Small intestine (tissue), 7 donors: ENCODE measurements around the gene LIMCH1. TPM values are rescaled to one million over a fixed set of nuclear protein-coding genes. Genes with fewer than 3 reads are reported as not detected.
"Not testable (repeated sequence)": the region's sequence is repeated elsewhere in the genome, so short reads cannot be mapped to it uniquely, and the experiment has no call there.

ENCODE experiments used
- DNase-seq, 2 donors: peaks; one replicate each; pipeline versions ENCODE4 v3.0.0 to v3.0.0-alpha.2; 2013
- FAIRE-seq: peaks from 2 replicates; lab custom pipeline; 2012; peaks lifted over from hg19 to GRCh38; lab: Jason Lieb, UNC
- H3K27ac ChIP-seq, 3 donors: one replicate each; pipeline ENCODE4 v1.5.1; 2013; ENCODE audit warnings: low read length in 2 of 3, mild to moderate bottlenecking in 2 of 3, control low read depth in 1 of 3, inconsistent platforms in 1 of 3, low read depth in 1 of 3, moderate library complexity in 1 of 3
- H3K27me3 ChIP-seq, 3 donors: one replicate each; pipeline ENCODE4 v1.6.1; 2013; ENCODE audit warnings: low read length in 3 of 3, inconsistent platforms in 1 of 3; ENCODE audit not compliant: control insufficient read depth in 3 of 3, insufficient read depth in 3 of 3
- H3K36me3 ChIP-seq, 3 donors: one replicate each; pipeline ENCODE4 v1.6.1; 2013; ENCODE audit warnings: low read length in 3 of 3, inconsistent platforms in 1 of 3, low read depth in 1 of 3, mild to moderate bottlenecking in 1 of 3, moderate library complexity in 1 of 3; ENCODE audit not compliant: control insufficient read depth in 3 of 3, insufficient read depth in 2 of 3
- H3K4me1 ChIP-seq, 3 donors: one replicate each; pipeline ENCODE4 v1.6.1; 2013; ENCODE audit warnings: low read length in 2 of 3, inconsistent platforms in 1 of 3, low read depth in 1 of 3, mild to moderate bottlenecking in 1 of 3, moderate library complexity in 1 of 3; ENCODE audit not compliant: control insufficient read depth in 3 of 3, insufficient read depth in 2 of 3
- H3K4me3 ChIP-seq, 3 donors: one replicate each; pipeline ENCODE4 v1.5.1; 2013; ENCODE audit warnings: low read length in 3 of 3, control low read depth in 1 of 3, inconsistent platforms in 1 of 3, low read depth in 1 of 3, mild to moderate bottlenecking in 1 of 3, moderate library complexity in 1 of 3
- H3K9me3 ChIP-seq, 2 donors: one replicate each; pipeline ENCODE4 v1.6.1; 2013; ENCODE audit warnings: low read depth in 1 of 2, low read length in 1 of 2; ENCODE audit not compliant: control insufficient read depth in 2 of 2, insufficient read depth in 1 of 2
- WGBS, 3 donors: extraction: QIAGEN DNeasy Blood & Tissue Kit; methylation state at CpG; one replicate each; pipeline ENCODE4 v1.1.7; 2013; 5-methylcytosine and 5-hydroxymethylcytosine counted together
- polyA plus RNA-seq, 4 donors: library from polyadenylated mRNA; stranded (reverse) in 3 of 4; unstranded in 1 of 4; fragments of 200-250 nt in 3 of 4; fragments of 120-200 nt in 1 of 4; gene quantifications; one replicate each; pipeline versions ENCODE4 v1.2.1 to v1.2.3, GENCODE V29; 2013
- donor health status: healthy with polysubstance abuse.
- donor health status: control.
- donor health status: control.
- donor health status: Bipolar disorder and iron deficiency.
- donor health status: healthy.

Gene LIMCH1
- polyA plus RNA-seq, 4 donors = 1.6 to 10.8 (median 4.1) TPM

- not testable (repeated sequence) for FAIRE-seq, H3K27me3 ChIP-seq, DNase-seq, H3K27ac ChIP-seq, H3K36me3 ChIP-seq, H3K9me3 ChIP-seq, H3K4me3 ChIP-seq, H3K4me1 ChIP-seq
Observed at GRCh38 chr4:41651150-41651549, 113.2 kb downstream of the LIMCH1 start.

GRCh38 chr4:41652971-41653370, 115.0 kb downstream of the LIMCH1 start:
- Histone ChIP-seq H3K36me3 (peaks cover 0 to 2% (median 0%) of the 10 kb centered on the region in 3 donors), H3K27ac (no peak overlapping the region), H3K27me3 (peaks cover 0 to 6% (median 0%) of the 10 kb centered on the region in 3 donors), H3K9me3 (no peaks in the 10 kb centered on the region), H3K4me1 (no peaks in the 10 kb centered on the region), H3K4me3 (no peak overlapping the region)
- WGBS, 3 donors = 82 to 94% (median 86%) methylated on average over 1 of the region's 1 CpG
- DNase-seq (no peak), FAIRE-seq (no peak)

- DNase-seq (no peak), FAIRE-seq (no peak)
- WGBS, 3 donors = 93 to 95% (median 95%) methylated on average over 6 of the region's 6 CpGs
- Histone ChIP-seq H3K9me3 (no peaks in the 10 kb centered on the region), H3K27me3 (peaks cover 0 to 6% (median 0%) of the 10 kb centered on the region in 3 donors), H3K36me3 (peaks cover 0 to 2% (median 0%) of the 10 kb centered on the region in 3 donors), H3K4me3 (no peak overlapping the region), H3K4me1 (no peaks in the 10 kb centered on the region), H3K27ac (no peak overlapping the region)
Observed at GRCh38 chr4:41653523-41653922, 115.6 kb downstream of the LIMCH1 start.

GRCh38 chr4:41655177-41655576, 117.2 kb downstream of the LIMCH1 start:
- DNase-seq = no peak
- no peak overlapping the region for H3K27ac ChIP-seq
- H3K9me3 ChIP-seq = no peaks in the 10 kb centered on the region
- FAIRE-seq = no peak
- 76 to 90% (median 86%) methylated on average over 3 of the region's 3 CpGs for WGBS, 3 donors
- H3K4me1 ChIP-seq = no peaks in the 10 kb centered on the region
- no peak overlapping the region for H3K4me3 ChIP-seq
- peaks cover 0 to 6% (median 0%) of the 10 kb centered on the region in 3 donors for H3K27me3 ChIP-seq
- peaks cover 0 to 2% (median 0%) of the 10 kb centered on the region in 3 donors for H3K36me3 ChIP-seq

- no peaks in the 10 kb centered on the region for H3K4me1 ChIP-seq
- no peak overlapping the region for H3K27ac ChIP-seq
- peaks cover 0 to 6% (median 0%) of the 10 kb centered on the region in 3 donors for H3K27me3 ChIP-seq
- no peak overlapping the region for H3K4me3 ChIP-seq
- no peak for DNase-seq
- H3K9me3 ChIP-seq = no peaks in the 10 kb centered on the region
- 50 to 73% (median 71%) methylated on average over 3 of the region's 3 CpGs for WGBS, 3 donors
- H3K36me3 ChIP-seq = peaks cover 0 to 2% (median 0%) of the 10 kb centered on the region in 3 donors
- no peak for FAIRE-seq
Observed at GRCh38 chr4:41656106-41656505, 118.1 kb downstream of the LIMCH1 start.

GRCh38 chr4:41656572-41657520, 118.9 kb downstream of the LIMCH1 start:
- Histone ChIP-seq H3K4me1 (no peaks in the 10 kb centered on the region), H3K36me3 (peaks cover 0 to 2% (median 0%) of the 10 kb centered on the region in 3 donors), H3K27me3 (peaks cover 0 to 6% (median 0%) of the 10 kb centered on the region in 3 donors), H3K27ac (no peak overlapping the region), H3K4me3 (no peak overlapping the region), H3K9me3 (no peaks in the 10 kb centered on the region)
- WGBS, 3 donors = 69 to 82% (median 72%) methylated on average over 15 of the region's 15 CpGs
- DNase-seq = no peak
- FAIRE-seq = no peak

- Histone ChIP-seq H3K9me3 (no peaks in the 10 kb centered on the region), H3K4me3 (no peak overlapping the region), H3K27me3 (peaks cover 0 to 6% (median 0%) of the 10 kb centered on the region in 3 donors), H3K27ac (no peak overlapping the region), H3K36me3 (peaks cover 0 to 2% (median 0%) of the 10 kb centered on the region in 3 donors), H3K4me1 (no peaks in the 10 kb centered on the region)
- no peak for DNase-seq
- FAIRE-seq = no peak
- 55 to 67% (median 56%) methylated on average over 4 of the region's 4 CpGs for WGBS, 3 donors
Observed at GRCh38 chr4:41657561-41657960, 119.6 kb downstream of the LIMCH1 start.

GRCh38 chr4:41658163-41658562, 120.2 kb downstream of the LIMCH1 start:
- H3K36me3 ChIP-seq = peaks cover 0 to 2% (median 0%) of the 10 kb centered on the region in 3 donors
- H3K4me1 ChIP-seq = no peaks in the 10 kb centered on the region
- no peaks in the 10 kb centered on the region for H3K9me3 ChIP-seq
- peaks cover 0 to 6% (median 0%) of the 10 kb centered on the region in 3 donors for H3K27me3 ChIP-seq
- DNase-seq (no peak), FAIRE-seq (no peak)
- H3K27ac ChIP-seq = no peak overlapping the region
- H3K4me3 ChIP-seq = no peak overlapping the region
- 20 to 43% (median 31%) methylated on average over 4 of the region's 4 CpGs for WGBS, 3 donors
